CD4-positive, alpha-beta T cell (primary cell): ENCODE measurements around the gene DIP2C. TPM values are rescaled to one million over a fixed set of nuclear protein-coding genes. Genes with fewer than 3 reads are reported as not detected.

Experiments
- ATAC-seq: fragments of 200-7000 bp; cut with Tn5 transposase; one replicate; pipeline ENCODE4 v1.10.0; 2022; ENCODE audit warnings: mild to moderate bottlenecking; ENCODE audit not compliant: poor library complexity
- CTCF ChIA-PET: fragments of 350-600 bp; sonication (Branson Sonifier 250); formaldehyde crosslinking; loops from one replicate; lab custom pipeline; 2021; ENCODE audit warnings: antibody characterized with exemption, inconsistent platforms; lab: Charles Lee
- POLR2A ChIA-PET: fragments of 350-600 bp; sonication (Branson Sonifier 250); formaldehyde crosslinking; loops from one replicate; lab custom pipeline; 2021; ENCODE audit warnings: antibody characterized with exemption, inconsistent platforms; lab: Charles Lee
- DNase-seq, 14 experiments: peaks; one replicate each; pipeline ENCODE4 v3.0.0-alpha.2; 2013 to 2020; ENCODE audit warnings: mixed read lengths in 2 of 14
- H3K27ac ChIP-seq, 2 donors: one replicate each; pipeline versions ENCODE4 v1.5.1 to v1.7.0; 2013; ENCODE audit warnings: low read length in 2 of 2, low read depth in 1 of 2, mild to moderate bottlenecking in 1 of 2
- H3K27me3 ChIP-seq, 2 experiments: 1 replicate in 1 of 2; 2 replicates in 1 of 2; pipeline versions ENCODE4 v1.6.1 to v1.7.0; 2013; ENCODE audit warnings: low read length in 2 of 2, control low read depth in 1 of 2, mild to moderate bottlenecking in 1 of 2, moderate library complexity in 1 of 2; ENCODE audit not compliant: insufficient read depth in 2 of 2, control insufficient read depth in 1 of 2
- H3K36me3 ChIP-seq: one replicate; pipeline ENCODE4 v1.6.1; 2013; ENCODE audit warnings: low read length, control low read depth; ENCODE audit not compliant: insufficient read depth
- H3K4me1 ChIP-seq: one replicate; pipeline ENCODE4 v1.6.1; 2013; ENCODE audit warnings: low read length, control low read depth; ENCODE audit not compliant: insufficient read depth
- H3K4me3 ChIP-seq: one replicate; pipeline ENCODE4 v1.5.1; 2013; ENCODE audit warnings: mild to moderate bottlenecking, low read length, moderate library complexity
- H3K9me3 ChIP-seq, 2 experiments: 1 replicate in 1 of 2; 2 replicates in 1 of 2; pipeline versions ENCODE4 v1.6.1 to v1.7.0; 2013; ENCODE audit warnings: low read length in 2 of 2, mild to moderate bottlenecking in 2 of 2, control low read depth in 1 of 2, moderate library complexity in 1 of 2; ENCODE audit not compliant: control insufficient read depth in 1 of 2, insufficient read depth in 1 of 2
- H3K27ac Mint-ChIP-seq: one replicate; pipeline ENCODE4 v1.8.0; 2020; ENCODE audit warnings: mixed read lengths
- H3K27me3 Mint-ChIP-seq: one replicate; pipeline ENCODE4 v1.8.0; 2021; ENCODE audit warnings: mixed read lengths
- H3K36me3 Mint-ChIP-seq: one replicate; pipeline ENCODE4 v1.8.0; 2021; ENCODE audit warnings: low read depth, mixed read lengths
- H3K4me1 Mint-ChIP-seq: one replicate; pipeline ENCODE4 v1.8.0; 2021; ENCODE audit warnings: low read depth, mixed read lengths
- H3K4me3 Mint-ChIP-seq: one replicate; pipeline ENCODE4 v1.8.0; 2020; ENCODE audit warnings: mild to moderate bottlenecking, mixed read lengths
- H3K9me3 Mint-ChIP-seq: one replicate; pipeline ENCODE4 v1.8.0; 2020; ENCODE audit warnings: mixed read lengths
- intact Hi-C, 2 experiments: fragments of 100-400 bp; cut with DNase I in 1 of 2; cut with micrococcal nuclease in 1 of 2; formaldehyde crosslinking; loops; one replicate each; pipeline versions ENCODE4 v1.15.1 to v1.9.0; 2023 to 2025; cut with DNase I, micrococcal nuclease
- total RNA-seq, 174 experiments: library from RNA in 2 of 174; stranded (reverse) in 2 of 174; gene quantifications; one replicate each; pipeline ENCODE4 v1.2.3 and lab custom pipeline; 2021 to 2026
- TF ChIP-seq, protein P1 (sequence below): fragments of 200-600 bp; IDR thresholded peaks from one replicate; pipeline ENCODE4 v1.8.0; 2022; ENCODE audit warnings: antibody characterized with exemption, mild to moderate bottlenecking

DIP2C gene
- total RNA-seq, 2 experiments from 2014 or later: 4.1 TPM

DNA sequence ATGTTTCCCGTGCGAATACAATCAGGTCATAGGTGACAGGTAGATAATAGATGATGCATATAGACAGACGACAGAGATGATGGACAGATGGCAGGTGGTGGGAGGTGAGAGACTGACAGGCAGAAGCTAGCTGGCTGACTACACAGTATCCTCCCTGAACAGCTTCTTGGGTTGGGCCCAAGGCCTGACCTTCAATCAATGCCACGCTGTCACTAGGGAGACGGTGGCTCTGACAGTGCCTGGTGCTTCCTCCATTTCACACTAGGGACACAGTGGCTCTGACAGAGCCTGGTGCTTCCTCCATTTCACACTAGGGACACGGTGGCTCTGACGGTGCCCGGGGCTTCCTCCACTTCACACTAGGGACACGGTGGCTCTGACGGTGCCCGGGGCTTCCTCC is 200.1 kb downstream of the DIP2C start:
- H3K27me3 ChIP-seq: peaks cover 0 to 11% of the 10 kb centered on the region in 2 experiments
- ChIA-PET POLR2A (no interaction called here), CTCF (no interaction called here)
- no peak overlapping the region for H3K27ac Mint-ChIP-seq
- ATAC-seq (no peak), DNase-seq (no peak)
- H3K4me1 Mint-ChIP-seq: peaks cover 16% of the 10 kb centered on the region
- no peaks in the 10 kb centered on the region for H3K4me1 ChIP-seq
- intact Hi-C loops: no loop called here
- H3K27ac ChIP-seq: no peak overlapping the region
- H3K36me3 ChIP-seq: no peaks in the 10 kb centered on the region
- TF ChIP-seq, protein P1, sequence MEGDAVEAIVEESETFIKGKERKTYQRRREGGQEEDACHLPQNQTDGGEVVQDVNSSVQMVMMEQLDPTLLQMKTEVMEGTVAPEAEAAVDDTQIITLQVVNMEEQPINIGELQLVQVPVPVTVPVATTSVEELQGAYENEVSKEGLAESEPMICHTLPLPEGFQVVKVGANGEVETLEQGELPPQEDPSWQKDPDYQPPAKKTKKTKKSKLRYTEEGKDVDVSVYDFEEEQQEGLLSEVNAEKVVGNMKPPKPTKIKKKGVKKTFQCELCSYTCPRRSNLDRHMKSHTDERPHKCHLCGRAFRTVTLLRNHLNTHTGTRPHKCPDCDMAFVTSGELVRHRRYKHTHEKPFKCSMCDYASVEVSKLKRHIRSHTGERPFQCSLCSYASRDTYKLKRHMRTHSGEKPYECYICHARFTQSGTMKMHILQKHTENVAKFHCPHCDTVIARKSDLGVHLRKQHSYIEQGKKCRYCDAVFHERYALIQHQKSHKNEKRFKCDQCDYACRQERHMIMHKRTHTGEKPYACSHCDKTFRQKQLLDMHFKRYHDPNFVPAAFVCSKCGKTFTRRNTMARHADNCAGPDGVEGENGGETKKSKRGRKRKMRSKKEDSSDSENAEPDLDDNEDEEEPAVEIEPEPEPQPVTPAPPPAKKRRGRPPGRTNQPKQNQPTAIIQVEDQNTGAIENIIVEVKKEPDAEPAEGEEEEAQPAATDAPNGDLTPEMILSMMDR: no peak
- H3K4me3 ChIP-seq: no peak overlapping the region
- no peaks in the 10 kb centered on the region for H3K9me3 Mint-ChIP-seq
- H3K36me3 Mint-ChIP-seq: peaks cover 3% of the 10 kb centered on the region
- H3K4me3 Mint-ChIP-seq: no peak overlapping the region
- peaks cover 7% of the 10 kb centered on the region for H3K27me3 Mint-ChIP-seq
- no peaks in the 10 kb centered on the region for H3K9me3 ChIP-seq

DNA sequence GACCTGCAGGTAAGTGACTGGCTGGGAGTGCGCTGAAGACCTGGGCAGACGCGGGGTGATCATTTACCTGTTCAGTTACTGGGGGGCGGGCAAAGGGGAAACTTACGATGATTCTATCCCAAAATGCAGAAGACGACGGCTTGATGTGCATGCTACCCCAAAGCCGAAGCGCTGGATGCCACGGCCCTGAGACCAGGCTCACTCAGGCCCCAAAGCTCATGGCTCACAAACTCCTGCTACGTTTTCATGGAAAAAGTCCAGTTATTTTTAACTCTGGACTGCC is 200.6 kb downstream of the DIP2C start:
- POLR2A ChIA-PET: no interaction called here
- intact Hi-C loops: no loop called here

DNA sequence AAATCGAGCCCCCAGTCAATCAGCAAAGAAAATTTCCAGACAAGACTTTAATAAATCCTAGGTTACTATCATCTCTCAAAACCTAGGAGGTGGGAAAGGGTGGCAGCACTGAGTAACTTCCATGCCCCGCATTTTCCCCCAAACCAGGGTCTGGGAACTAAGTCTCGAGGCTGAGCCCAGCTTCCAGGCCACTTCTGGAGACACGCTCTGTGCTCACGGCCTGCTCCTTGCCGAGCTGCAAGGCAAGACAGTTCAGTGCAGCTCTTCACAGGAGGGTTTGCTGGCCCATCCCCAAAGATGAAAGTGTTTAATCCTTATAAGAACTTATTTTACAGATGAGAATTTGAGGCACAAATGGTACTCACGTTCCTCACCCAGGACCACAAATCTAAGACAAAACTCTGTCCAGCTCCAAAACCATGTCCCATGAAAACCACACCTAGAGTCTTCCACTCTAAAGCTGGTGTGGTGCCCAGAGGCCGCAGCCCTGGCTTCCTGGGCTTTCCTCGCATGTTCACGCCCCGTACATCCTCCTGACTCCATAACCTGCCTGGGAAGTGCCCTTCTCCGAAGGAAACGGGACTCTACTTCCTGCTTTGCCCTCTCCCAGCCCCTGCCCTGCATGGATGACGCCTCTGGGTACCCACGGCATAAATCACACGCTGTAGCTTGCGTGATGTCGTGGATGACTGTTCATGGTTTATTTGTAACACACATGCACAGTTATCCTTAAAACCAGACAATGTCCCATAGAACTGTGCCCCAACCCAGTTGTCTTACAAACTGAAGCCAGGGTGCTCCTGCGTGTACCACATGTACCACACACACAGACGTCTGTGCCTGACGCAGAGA is 201.2 kb downstream of the DIP2C start:
- Histone ChIP-seq H3K27me3 (peaks cover 0 to 7% of the 10 kb centered on the region in 2 experiments), H3K4me3 (no peak overlapping the region), H3K9me3 (no peaks in the 10 kb centered on the region), H3K36me3 (no peaks in the 10 kb centered on the region), H3K27ac (no peak overlapping the region), H3K4me1 (peaks cover 2% of the 10 kb centered on the region)
- no peak for DNase-seq
- no peaks in the 10 kb centered on the region for H3K9me3 Mint-ChIP-seq
- H3K4me3 Mint-ChIP-seq: no peak overlapping the region
- no peak for ATAC-seq
- TF ChIP-seq, protein P1: no peak
- intact Hi-C loops: no loop called here
- H3K27ac Mint-ChIP-seq: no peak overlapping the region
- POLR2A ChIA-PET: no interaction called here
- peaks cover 22% of the 10 kb centered on the region for H3K4me1 Mint-ChIP-seq
- H3K27me3 Mint-ChIP-seq: peaks cover 7% of the 10 kb centered on the region
- CTCF ChIA-PET: no interaction called here
- peaks cover 8% of the 10 kb centered on the region for H3K36me3 Mint-ChIP-seq

More for the DNA sequence above, 200.6 kb downstream of the DIP2C start:
- peaks cover 0 to 10% of the 10 kb centered on the region in 2 experiments for H3K27me3 ChIP-seq
- no peak overlapping the region for H3K4me3 Mint-ChIP-seq
- H3K9me3 Mint-ChIP-seq: no peaks in the 10 kb centered on the region
- no peak overlapping the region for H3K27ac ChIP-seq
- peaks cover 8% of the 10 kb centered on the region for H3K36me3 Mint-ChIP-seq
- H3K27ac Mint-ChIP-seq: no peak overlapping the region
- TF ChIP-seq, protein P1: no peak
- H3K36me3 ChIP-seq: no peaks in the 10 kb centered on the region
- H3K4me1 Mint-ChIP-seq: peaks cover 21% of the 10 kb centered on the region
- CTCF ChIA-PET: no interaction called here
- H3K4me3 ChIP-seq: no peak overlapping the region
- no peaks in the 10 kb centered on the region for H3K9me3 ChIP-seq
- peaks cover 7% of the 10 kb centered on the region for H3K27me3 Mint-ChIP-seq
- ATAC-seq (no peak), DNase-seq (no peak)
- no peaks in the 10 kb centered on the region for H3K4me1 ChIP-seq
